ENCODE data around the gene GNAS-AS1.
A peak's percentile ranks its signal among the peaks of the same experiment; 100 is the strongest.
"Not testable (repeated sequence)": the region's sequence is repeated elsewhere in the genome, so short reads cannot be mapped to it uniquely, and the experiment has no call there.

The GNAS-AS1 gene

DNA sequence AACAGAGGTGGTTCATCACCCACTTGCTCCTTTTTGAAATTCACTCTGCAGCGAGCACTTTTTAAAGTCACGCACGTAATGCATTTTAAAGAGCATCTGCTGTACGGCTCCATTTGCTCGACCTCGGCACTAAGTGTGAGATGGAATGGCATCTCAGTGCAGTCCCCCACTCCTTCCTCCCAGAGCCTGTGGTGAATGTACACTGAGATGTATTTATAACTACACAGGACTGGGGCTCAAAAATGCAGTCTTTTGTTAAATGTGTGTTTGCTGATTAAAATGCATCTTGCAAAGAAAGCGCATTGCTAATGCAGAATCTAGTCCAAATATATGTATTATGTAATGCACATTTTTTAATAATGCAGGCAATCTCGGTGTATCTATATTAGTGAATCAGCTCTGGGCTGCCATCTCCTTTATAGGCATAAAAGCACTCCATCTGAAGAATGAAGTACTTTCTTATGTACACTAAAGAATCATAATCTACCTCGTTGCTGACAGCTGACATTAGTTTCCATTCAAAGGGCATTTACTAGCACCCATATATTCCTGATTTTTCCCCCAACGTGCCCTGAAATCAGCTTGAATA lies 14.0 kb downstream of the GNAS-AS1 start:
- no peak for DNase-seq (ENCODE audit: low read depth in 2 of 2)

DNA sequence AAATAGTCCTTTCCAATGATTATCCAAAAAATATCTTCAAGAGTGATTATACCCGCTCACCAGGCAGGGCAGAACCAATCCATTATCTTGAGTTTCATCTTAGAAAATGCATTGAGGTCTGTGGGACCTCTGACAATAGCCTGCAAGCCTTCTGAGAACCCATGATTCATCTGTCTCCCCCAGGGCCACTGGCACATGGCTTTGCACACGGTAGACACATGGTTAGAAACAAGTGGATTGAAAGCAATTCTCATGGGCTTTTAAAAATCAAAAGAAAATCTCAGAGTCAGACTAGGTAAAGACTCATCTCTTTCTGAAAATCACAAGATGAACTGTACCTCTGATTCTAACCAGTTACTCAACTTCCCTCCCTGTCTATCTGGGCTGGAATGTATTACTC lies 15.5 kb downstream of the GNAS-AS1 start:
- DNase-seq (ENCODE audit: low read depth in 2 of 2): no peak

DNA sequence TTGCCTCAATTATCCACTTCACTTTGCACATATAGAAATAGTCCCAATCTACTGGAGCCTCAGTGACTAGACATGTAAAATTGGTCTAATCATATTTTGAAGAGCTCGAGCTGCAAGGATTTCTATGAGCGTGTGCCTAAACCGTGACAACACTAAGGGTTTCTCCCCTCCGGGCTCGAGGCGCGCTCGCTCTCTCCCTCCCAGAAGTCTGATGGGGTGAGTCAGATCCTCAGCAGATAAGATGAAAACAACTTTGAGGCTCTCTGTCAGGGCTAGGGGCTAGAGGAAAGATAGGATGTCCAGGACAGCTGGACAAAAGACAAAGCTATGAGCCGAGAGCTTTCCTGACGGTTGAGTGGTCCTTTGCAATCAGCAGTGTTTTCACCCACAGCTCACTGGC lies 16.8 kb downstream of the GNAS-AS1 start:
- DNase-seq (ENCODE audit: low read depth in 2 of 2): no peak

DNA sequence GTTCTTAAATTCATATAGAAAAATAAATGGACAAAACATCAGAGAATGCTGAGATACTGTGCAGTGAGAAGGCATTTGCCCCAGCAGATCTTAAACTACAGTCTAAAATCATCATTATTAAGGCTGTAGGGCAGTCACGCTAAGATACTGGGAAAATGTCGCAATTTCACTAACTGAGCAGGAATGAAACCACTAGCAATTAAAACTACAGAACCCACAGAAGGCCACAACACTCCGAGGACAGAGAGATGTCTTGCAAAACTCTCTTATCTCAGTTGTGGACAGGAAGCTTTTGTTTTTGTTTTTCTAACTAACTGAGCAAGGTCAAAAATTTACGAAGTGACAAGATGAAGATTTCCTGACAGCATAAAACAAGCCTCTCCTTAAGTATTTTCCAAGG lies 18.2 kb downstream of the GNAS-AS1 start:
- DNase-seq (ENCODE audit: low read depth in 2 of 2): no peak

GRCh38 chr20:58829531-58829941 lies 21.2 kb downstream of the GNAS-AS1 start:
- no peak for DNase-seq (ENCODE audit: low read depth in 2 of 2)

DNA sequence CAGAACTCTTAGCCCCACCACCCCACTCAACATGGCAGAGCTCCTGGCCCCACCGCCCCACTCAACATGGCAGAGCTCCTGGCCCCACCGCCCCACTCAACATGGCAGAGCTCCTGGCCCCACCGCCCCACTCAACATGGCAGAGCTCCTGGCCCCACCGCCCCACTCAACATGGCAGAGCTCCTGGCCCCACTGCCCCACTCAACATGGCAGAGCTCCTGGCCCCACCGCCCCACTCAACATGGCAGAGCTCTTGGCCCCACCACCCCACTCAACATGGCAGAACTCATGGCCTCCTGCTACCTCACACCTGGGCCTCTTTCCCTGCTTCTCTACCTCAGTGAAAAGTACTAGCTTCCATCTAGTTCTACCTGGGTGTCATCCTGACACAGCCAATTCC lies 21.9 kb downstream of the GNAS-AS1 start:
- DNase-seq (ENCODE audit: low read depth in 2 of 2): not testable (repeated sequence)

- no peak for DNase-seq (ENCODE audit: low read depth in 2 of 2)
These were observed 22.6 kb downstream of the GNAS-AS1 start for GRCh38 chr20:58828136-58828535.

GRCh38 chr20:58826271-58826670 lies 24.4 kb downstream of the GNAS-AS1 start:
- no peak for DNase-seq (ENCODE audit: low read depth in 2 of 2)

DNA sequence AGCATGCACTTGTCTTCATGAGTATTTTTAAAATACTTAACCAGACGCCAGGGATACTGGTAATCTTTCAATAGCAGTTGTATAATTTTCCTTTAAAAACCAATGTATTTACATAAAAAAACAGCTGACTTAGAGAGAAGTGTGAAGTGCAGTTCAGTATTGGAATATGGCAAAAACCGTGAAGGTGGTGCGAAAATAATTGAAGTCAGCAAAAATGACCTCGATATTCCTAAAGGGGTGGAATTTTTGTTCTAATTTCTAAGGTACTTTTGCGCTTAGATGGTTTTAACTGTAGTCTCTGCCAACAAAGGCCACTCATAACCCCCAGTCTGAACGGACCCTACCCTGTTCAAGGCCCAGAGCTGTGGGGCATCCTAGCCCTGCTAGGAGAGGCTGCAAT lies 25.3 kb downstream of the GNAS-AS1 start:
- no peak for DNase-seq (ENCODE audit: low read depth in 2 of 2)

- no peak for DNase-seq (ENCODE audit: low read depth in 2 of 2)
These were observed 25.9 kb downstream of the GNAS-AS1 start for GRCh38 chr20:58824843-58825242.

DNA sequence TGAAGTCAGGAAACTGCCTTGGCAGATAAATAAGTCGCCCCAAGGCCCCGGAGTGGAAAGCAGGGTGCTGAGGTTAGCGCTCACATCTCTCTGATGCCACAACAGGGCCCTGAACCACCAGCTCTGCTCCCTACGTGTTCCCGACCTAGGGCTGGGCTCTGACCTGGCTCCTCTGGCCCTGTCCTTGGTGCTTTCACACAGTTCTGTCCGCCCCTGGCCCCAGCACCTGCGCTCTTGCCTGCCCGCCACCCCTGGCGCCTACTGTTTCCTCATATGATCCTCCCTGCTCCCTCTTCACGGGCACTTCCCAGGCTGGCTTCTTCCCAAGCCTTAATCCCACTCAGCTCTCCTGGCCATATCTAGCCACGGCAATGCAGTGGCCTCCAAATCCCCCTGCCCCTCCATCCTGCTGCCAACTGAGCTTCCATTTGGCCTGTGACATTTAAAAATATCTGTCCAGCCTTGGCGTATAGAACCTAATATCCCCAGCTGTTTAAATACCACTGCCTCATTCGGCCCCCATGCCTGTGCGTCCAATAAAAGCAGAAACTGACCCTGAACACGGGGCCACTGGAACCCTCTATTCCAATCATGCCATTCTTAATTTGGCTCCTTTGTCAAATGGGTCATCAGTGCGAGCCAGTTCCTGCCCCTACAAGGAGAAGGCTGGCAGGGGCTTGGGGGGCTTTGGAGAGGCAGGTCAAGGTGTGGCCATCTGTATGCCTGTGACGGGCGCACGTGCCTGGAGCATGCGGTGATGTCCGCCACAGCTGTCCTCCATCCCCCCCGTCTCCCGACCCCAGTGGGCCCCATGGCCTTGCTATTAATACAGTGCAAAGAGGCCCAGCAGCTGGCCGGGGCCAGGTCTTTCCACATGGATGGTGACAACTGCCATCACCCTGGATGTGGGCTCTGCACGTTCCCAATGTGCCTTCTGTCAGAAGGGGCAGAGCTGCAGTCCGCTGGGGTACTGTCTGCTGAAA lies 27.7 kb downstream of the GNAS-AS1 start:
- DNase-seq (ENCODE audit: low read depth in 2 of 2): no peak

GRCh38 chr20:58822149-58822548 lies 28.6 kb downstream of the GNAS-AS1 start:
- no peak for DNase-seq (ENCODE audit: low read depth in 2 of 2)

DNA sequence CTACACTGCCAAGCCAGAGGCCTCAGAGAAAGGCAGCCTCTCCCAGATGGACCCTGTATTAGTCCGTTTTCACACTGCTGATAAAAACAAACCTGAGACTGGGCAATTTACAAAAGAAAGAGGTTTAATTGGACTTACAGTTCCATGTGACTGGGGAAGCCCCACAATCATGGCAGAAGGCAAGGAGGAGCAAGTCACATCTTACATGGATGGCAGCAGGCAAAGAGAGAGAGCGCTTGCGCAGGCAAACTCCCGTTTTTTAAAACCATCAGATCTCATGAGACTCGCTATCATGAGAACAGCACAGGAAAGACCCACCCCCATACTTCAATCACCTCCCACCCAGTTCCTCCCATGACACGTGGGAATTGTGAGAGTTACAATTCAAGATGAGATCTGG lies 30.2 kb downstream of the GNAS-AS1 start:
- not testable (repeated sequence) for DNase-seq (ENCODE audit: low read depth in 2 of 2)

DNA sequence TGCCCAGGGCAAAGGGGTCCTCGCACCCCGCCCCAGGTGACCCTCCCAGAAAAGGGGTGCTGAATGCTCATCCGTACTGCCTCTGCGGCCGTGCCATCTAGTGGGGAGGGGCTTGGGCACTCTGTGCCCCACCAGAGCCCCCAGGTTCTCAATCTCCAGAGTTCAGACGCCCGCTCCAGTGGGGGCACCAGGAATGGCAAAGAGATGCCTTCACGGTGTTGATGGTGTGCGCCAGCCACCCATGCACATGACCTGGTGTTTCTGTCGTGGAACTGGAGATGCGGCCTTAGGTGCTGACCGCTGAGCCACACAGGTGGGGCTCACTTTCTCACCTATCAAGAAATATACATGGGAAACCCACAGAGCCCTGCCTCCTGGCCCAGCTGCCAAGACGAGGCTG lies 30.8 kb downstream of the GNAS-AS1 start:
- no peak for DNase-seq (ENCODE audit: low read depth in 2 of 2)

GRCh38 chr20:58818586-58819285 lies 32.0 kb downstream of the GNAS-AS1 start:
- peak; percentile 48 to 72 for DNase-seq (ENCODE audit: low read depth in 2 of 2)

- DNase-seq (ENCODE audit: low read depth in 2 of 2): no peak
These were observed 33.0 kb downstream of the GNAS-AS1 start for GRCh38 chr20:58817748-58818147.

DNA sequence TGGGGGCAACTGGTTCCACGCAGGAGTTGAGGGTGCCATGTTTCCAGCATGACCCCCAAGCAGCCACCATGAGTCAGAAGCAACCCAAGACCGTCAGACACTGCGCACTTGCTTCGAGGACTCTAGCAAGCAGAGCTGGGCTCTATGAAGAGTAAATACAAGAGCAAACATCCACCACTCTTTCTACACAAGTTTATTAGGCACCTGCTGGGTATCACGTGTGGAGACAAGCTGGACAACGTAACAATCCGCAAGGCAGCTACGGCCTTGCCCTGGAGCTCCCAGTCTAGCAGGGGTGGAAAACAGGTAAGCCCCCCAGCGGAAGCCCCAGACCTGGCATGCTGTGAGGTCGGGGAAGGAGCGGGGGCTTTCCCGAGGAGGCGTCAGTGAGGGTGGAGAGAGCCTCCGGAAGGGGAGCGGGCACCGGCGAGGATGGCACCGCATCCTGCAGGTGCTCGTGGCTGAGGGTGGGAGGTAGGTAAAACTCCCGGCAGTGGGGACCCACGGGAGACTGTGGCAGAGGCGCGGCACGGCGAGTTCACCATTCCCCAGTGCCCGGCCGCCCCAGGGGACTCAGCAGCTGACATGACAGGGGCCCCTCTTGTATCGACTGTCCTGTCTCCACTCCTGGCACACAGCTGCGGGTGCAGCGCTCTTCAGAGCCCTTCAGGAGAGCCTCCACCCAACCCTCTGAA lies 33.6 kb downstream of the GNAS-AS1 start:
- no peak for DNase-seq (ENCODE audit: low read depth in 2 of 2)

GRCh38 chr20:58816051-58816450 lies 34.7 kb downstream of the GNAS-AS1 start:
- no peak for DNase-seq (ENCODE audit: low read depth in 2 of 2)

- no peak for DNase-seq (ENCODE audit: low read depth in 2 of 2)
These were observed 35.3 kb downstream of the GNAS-AS1 start for GRCh38 chr20:58815448-58815847.

DNA sequence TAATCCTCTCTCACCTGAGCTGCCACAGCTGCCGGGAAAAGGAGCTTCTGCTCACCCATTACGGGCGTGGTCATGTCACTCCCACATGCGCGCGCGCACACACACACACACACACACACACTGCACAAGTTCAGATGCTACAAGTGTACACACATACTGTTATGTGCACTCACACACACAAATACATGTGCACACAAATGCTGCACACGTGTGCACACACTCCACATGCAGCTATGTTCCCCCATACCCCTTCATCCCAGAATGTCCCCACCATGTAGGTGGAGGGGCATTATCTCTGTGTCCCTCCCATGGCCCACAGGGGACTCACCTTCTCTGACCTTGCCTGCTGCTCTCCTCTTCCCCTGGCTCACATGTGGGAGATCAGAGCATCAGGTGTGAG lies 37.3 kb downstream of the GNAS-AS1 start:
- no peak for DNase-seq (ENCODE audit: low read depth in 2 of 2)

GRCh38 chr20:58811334-58811733 lies 39.4 kb downstream of the GNAS-AS1 start:
- no peak for DNase-seq (ENCODE audit: low read depth in 2 of 2)

- DNase-seq (ENCODE audit: low read depth in 2 of 2): no peak
These were observed 39.8 kb downstream of the GNAS-AS1 start for GRCh38 chr20:58810879-58811250.

Measured in stimulated activated CD8-positive, alpha-beta memory T cell treated with anti-CD3 and anti-CD28 coated beads, Interleukin-2, amount 100 ng/mL, for 48 hours (primary cell).